PC-9 (cell line): ENCODE measurements around the gene FOXP3. TPM values are rescaled to one million over a fixed set of nuclear protein-coding genes. Genes with fewer than 3 reads are reported as not detected.

Source experiments
- BruUV-seq: library from RNA; stranded (reverse); fragments of 400-500 nt; replicated peaks from 2 replicates; lab custom pipeline; 2021; lab: Mats Ljungman, UMichigan
- CTCF ChIA-PET: fragments of 300-600 bp; sonication (Branson Sonifier 250); formaldehyde crosslinking; loops from one replicate; lab custom pipeline; 2022; ENCODE audit warnings: antibody characterized with exemption; lab: Charles Lee
- POLR2A ChIA-PET: fragments of 300-600 bp; sonication (Branson Sonifier 250); formaldehyde crosslinking; loops from one replicate; lab custom pipeline; 2022; ENCODE audit warnings: antibody characterized with exemption; ENCODE audit not compliant: unreplicated experiment; lab: Charles Lee
- DNase-seq, 2 experiments: peaks; one replicate each; pipeline versions ENCODE4 v3.0.0 to v3.0.0-alpha.2; 2015 to 2022; ENCODE audit warnings: mixed read lengths in 1 of 2
- H2AFZ ChIP-seq: fragments of 200-600 bp; sonication (generic); 2 replicates; pipeline ENCODE4 v1.8.1; 2017; ENCODE audit warnings: antibody characterized with exemption
- H3F3A ChIP-seq: fragments of 200-600 bp; sonication (generic); 2 replicates; pipeline ENCODE4 v1.8.1; 2017; ENCODE audit warnings: antibody characterized with exemption, mild to moderate bottlenecking, low read depth; ENCODE audit not compliant: insufficient read depth
- H3K27ac ChIP-seq: fragments of 200-600 bp; sonication (generic); 2 replicates; pipeline ENCODE4 v1.6.1; 2016; ENCODE audit warnings: mixed run types
- H3K27me3 ChIP-seq: fragments of 200-600 bp; sonication (generic); 2 replicates; pipeline ENCODE4 v1.6.1; 2016; ENCODE audit warnings: low read depth, mixed run types; ENCODE audit not compliant: insufficient read depth
- H3K36me3 ChIP-seq: fragments of 200-600 bp; sonication (generic); 2 replicates; pipeline ENCODE4 v1.6.1; 2016; ENCODE audit warnings: low read depth, mixed run types
- H3K4me1 ChIP-seq: fragments of 200-600 bp; sonication (generic); replicated peaks from 2 replicates; pipeline ENCODE4 v1.6.1; 2016; ENCODE audit warnings: mixed run types; ENCODE audit not compliant: insufficient read depth
- H3K4me2 ChIP-seq: fragments of 200-600 bp; sonication (generic); 2 replicates; pipeline ENCODE4 v1.6.1; 2017; ENCODE audit warnings: mixed run types
- H3K4me3 ChIP-seq: fragments of 200-600 bp; sonication (generic); 2 replicates; pipeline ENCODE4 v1.6.1; 2016; ENCODE audit warnings: mixed run types
- H3K79me2 ChIP-seq: fragments of 200-600 bp; sonication (generic); 2 replicates; pipeline ENCODE4 v1.6.1; 2017; ENCODE audit warnings: low read depth, mixed run types
- H3K9me2 ChIP-seq: fragments of 200-600 bp; sonication (generic); 2 replicates; pipeline ENCODE4 v1.8.1; 2017; ENCODE audit warnings: mild to moderate bottlenecking; ENCODE audit not compliant: insufficient read depth
- H3K9me3 ChIP-seq: fragments of 200-600 bp; sonication (generic); 2 replicates; pipeline ENCODE4 v1.8.1; 2016; ENCODE audit warnings: low read depth; ENCODE audit not compliant: insufficient read depth
- H4K20me1 ChIP-seq: fragments of 200-600 bp; sonication (generic); 2 replicates; pipeline ENCODE4 v1.8.1; 2017; ENCODE audit not compliant: insufficient read depth
- CTCF ChIP-seq: fragments of 200-600 bp; sonication (generic); conservative IDR thresholded peaks from 2 replicates; pipeline ENCODE4 v1.6.1; 2017; ENCODE audit warnings: mixed run types, antibody characterized with exemption, mild to moderate bottlenecking, moderate library complexity
- EZH2 ChIP-seq: fragments of 200-600 bp; sonication (generic); IDR thresholded peaks from 2 replicates; pipeline ENCODE4 v1.8.0; 2017; ENCODE audit warnings: antibody characterized with exemption, low read depth
- intact Hi-C: fragments of 100-400 bp; cut with micrococcal nuclease; formaldehyde crosslinking; loops from one replicate; pipeline ENCODE4 v1.10.0; 2022; ENCODE audit not compliant: unreplicated experiment
- total RNA-seq: library from RNA; stranded (reverse); gene quantifications from 2 replicates; pipeline ENCODE4 v1.2.3, GENCODE V29; 2021

FOXP3 gene
- total RNA-seq, 1 experiment from 2014 or later = not detected

- no peaks in the 10 kb centered on the region for H3K9me3 ChIP-seq
- H3F3A ChIP-seq = no peaks in the 10 kb centered on the region
- H4K20me1 ChIP-seq = no peaks in the 10 kb centered on the region
- H2AFZ ChIP-seq = no peak overlapping the region
- no peak for TF ChIP-seq CTCF
- TF ChIP-seq EZH2 = no peak
- H3K27me3 ChIP-seq = no peaks in the 10 kb centered on the region
- no peak overlapping the region for H3K27ac ChIP-seq
- H3K4me2 ChIP-seq = no peak overlapping the region
- no peaks in the 10 kb centered on the region for H3K4me1 ChIP-seq
- CTCF ChIA-PET = interaction anchor here (0.6 kb wide), 1 partner anchor 71 kb away, joined by 6 read pairs; no protein-coding TSS in a partner anchor
- no peaks in the 10 kb centered on the region for H3K79me2 ChIP-seq
- intact Hi-C loops = no loop called here
- POLR2A ChIA-PET = no interaction called here
- BruUV-seq = no TSS peak
- H3K4me3 ChIP-seq = no peak overlapping the region
- H3K9me2 ChIP-seq = no peaks in the 10 kb centered on the region
- H3K36me3 ChIP-seq = no peaks in the 10 kb centered on the region
- no peak for DNase-seq
Measured at GRCh38 chrX:49263631-49264030, 879 bp downstream of the FOXP3 start.

GRCh38 chrX:49262603-49263002 lies 1.9 kb downstream of the FOXP3 start:
- ChIA-PET POLR2A (no interaction called here), CTCF (no interaction called here)
- no peaks in the 10 kb centered on the region for H4K20me1 ChIP-seq
- no peak overlapping the region for H3K27ac ChIP-seq
- H3K9me3 ChIP-seq = no peaks in the 10 kb centered on the region
- intact Hi-C loops = no loop called here
- H3K4me1 ChIP-seq = no peaks in the 10 kb centered on the region
- no peak overlapping the region for H3K4me2 ChIP-seq
- no peaks in the 10 kb centered on the region for H3K79me2 ChIP-seq
- H3K27me3 ChIP-seq = no peaks in the 10 kb centered on the region
- no peaks in the 10 kb centered on the region for H3K36me3 ChIP-seq
- DNase-seq = no peak
- no peak overlapping the region for H2AFZ ChIP-seq
- no peaks in the 10 kb centered on the region for H3F3A ChIP-seq
- no peak overlapping the region for H3K4me3 ChIP-seq
- H3K9me2 ChIP-seq = no peaks in the 10 kb centered on the region
- no peak for TF ChIP-seq CTCF
- TF ChIP-seq EZH2 = no peak
- BruUV-seq = no TSS peak

GRCh38 chrX:49260221-49260985 lies 4.1 kb downstream of the FOXP3 start:
- intact Hi-C loops = no loop called here
- POLR2A ChIA-PET = interaction anchor here (0.6 kb wide), 1 partner anchor 1021 kb away, joined by 6 read pairs; no protein-coding TSS in a partner anchor
- H3K36me3 ChIP-seq = no peaks in the 10 kb centered on the region
- TF ChIP-seq EZH2 (no peak), CTCF (no peak)
- H4K20me1 ChIP-seq = no peaks in the 10 kb centered on the region
- DNase-seq = no peak
- H3K9me3 ChIP-seq = no peaks in the 10 kb centered on the region
- H3K79me2 ChIP-seq = no peaks in the 10 kb centered on the region
- BruUV-seq = no TSS peak
- no peaks in the 10 kb centered on the region for H3K4me1 ChIP-seq
- no peak overlapping the region for H2AFZ ChIP-seq
- H3K4me2 ChIP-seq = no peak overlapping the region
- H3K9me2 ChIP-seq = no peaks in the 10 kb centered on the region
- H3K4me3 ChIP-seq = no peak overlapping the region
- no peaks in the 10 kb centered on the region for H3F3A ChIP-seq
- no peak overlapping the region for H3K27ac ChIP-seq
- H3K27me3 ChIP-seq = no peaks in the 10 kb centered on the region
- CTCF ChIA-PET = no interaction called here
